GM18519 (cell line): ENCODE measurements around the gene MAGEA12.
"Not testable (repeated sequence)": the region's sequence is repeated elsewhere in the genome, so short reads cannot be mapped to it uniquely, and the experiment has no call there.

Experiments
- ATAC-seq: cut with Tn5 transposase; IDR thresholded peaks from one replicate; pipeline ENCODE4 v1.9.1; 2021; ENCODE audit warnings: mild to moderate bottlenecking, moderate library complexity; ENCODE audit not compliant: unreplicated experiment, low FRiP score

The MAGEA12 gene, protein sequence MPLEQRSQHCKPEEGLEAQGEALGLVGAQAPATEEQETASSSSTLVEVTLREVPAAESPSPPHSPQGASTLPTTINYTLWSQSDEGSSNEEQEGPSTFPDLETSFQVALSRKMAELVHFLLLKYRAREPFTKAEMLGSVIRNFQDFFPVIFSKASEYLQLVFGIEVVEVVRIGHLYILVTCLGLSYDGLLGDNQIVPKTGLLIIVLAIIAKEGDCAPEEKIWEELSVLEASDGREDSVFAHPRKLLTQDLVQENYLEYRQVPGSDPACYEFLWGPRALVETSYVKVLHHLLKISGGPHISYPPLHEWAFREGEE

DNA sequence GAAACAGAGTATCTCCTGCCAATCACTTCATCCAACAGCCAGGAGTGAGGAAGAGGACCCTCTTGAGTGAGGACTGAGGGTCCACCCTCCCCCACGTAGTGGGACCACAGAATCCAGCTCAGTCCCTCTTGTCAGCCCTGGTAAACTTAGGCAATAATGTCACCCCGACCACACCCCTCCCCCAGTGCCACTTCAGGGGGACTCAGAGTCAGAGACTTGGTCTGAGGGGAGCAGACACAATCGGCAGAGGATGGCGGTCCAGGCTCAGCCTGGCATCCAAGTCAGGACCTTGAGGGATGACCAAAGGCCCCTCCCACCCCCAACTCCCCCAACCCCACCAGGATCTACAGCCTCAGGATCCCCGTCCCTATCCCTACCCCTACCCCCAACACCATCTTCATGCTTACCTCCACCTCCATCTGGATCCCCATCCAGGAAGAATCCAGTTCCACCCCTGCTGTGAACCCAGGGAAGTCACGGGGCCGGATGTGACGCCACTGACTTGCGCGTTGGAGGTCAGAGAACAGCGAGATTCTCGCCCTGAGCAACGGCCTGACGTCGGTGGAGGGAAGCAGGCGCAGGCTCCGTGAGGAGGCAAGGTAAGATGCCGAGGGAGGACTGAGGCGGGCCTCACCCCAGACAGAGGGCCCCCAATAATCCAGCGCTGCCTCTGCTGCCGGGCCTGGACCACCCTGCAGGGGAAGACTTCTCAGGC, at the start of gene MAGEA12, which contains the start of gene CSAG1:
TSS of gene MAGEA12 (plus strand) at position 497 of the 715 bp plus-strand sequence. CDS start 2,405 bp downstream, outside the sequence.
TSS of gene CSAG1 (minus strand) at position 461 of the 715 bp plus-strand sequence. CDS start 1,261 bp downstream, outside the sequence.
- ATAC-seq, result no peak

DNA sequence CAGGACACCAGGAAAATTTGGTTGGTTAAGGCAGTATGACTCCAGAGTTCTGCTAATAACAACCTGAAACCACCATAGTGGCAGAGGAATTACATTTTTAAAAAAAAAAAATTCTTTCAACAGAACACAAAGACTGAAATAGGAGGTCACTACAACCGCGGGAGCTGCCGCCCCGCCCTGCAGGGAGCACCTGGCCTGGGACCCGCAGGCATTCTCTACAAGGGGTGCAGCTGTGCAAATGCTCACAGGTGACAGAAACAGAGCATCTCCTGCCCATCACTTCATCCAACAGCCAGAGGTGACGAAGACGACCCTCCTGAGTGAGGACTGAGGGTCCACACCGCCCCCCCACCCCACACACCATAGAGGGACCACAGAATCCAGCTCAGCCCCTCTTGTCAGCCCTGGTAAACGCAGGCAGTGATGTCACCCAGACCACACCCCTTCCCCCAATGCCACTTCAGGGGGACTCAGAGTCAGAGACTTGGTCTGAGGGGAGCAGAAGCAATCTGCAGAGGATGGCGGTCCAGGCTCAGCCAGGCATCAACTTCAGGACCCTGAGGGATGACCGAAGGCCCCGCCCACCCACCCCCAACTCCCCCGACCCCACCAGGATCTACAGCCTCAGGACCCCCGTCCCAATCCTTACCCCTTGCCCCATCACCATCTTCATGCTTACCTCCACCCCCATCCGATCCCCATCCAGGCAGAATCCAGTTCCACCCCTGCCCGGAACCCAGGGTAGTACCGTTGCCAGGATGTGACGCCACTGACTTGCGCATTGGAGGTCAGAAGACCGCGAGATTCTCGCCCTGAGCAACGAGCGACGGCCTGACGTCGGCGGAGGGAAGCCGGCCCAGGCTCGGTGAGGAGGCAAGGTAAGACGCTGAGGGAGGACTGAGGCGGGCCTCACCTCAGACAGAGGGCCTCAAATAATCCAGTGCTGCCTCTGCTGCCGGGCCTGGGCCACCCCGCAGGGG, 35.3 kb upstream of the MAGEA12 start, which contains the start of gene MAGEA3:
TSS of gene MAGEA3 (plus strand) at position 843 of the 980 bp plus-strand sequence. CDS start 2,039 bp downstream, outside the sequence.
- not testable (repeated sequence) for ATAC-seq

DNA sequence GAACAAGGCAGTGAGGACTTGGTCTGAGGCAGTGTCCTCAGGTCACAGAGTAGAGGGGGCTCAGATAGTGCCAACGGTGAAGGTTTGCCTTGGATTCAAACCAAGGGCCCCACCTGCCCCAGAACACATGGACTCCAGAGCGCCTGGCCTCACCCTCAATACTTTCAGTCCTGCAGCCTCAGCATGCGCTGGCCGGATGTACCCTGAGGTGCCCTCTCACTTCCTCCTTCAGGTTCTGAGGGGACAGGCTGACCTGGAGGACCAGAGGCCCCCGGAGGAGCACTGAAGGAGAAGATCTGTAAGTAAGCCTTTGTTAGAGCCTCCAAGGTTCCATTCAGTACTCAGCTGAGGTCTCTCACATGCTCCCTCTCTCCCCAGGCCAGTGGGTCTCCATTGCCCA, 33.2 kb upstream of the MAGEA12 start:
- not testable (repeated sequence) for ATAC-seq

- ATAC-seq, result not testable (repeated sequence)
These were observed 27.1 kb upstream of the MAGEA12 start for GRCh38 chrX:152706500-152706899.

GRCh38 chrX:152709173-152709572, 24.4 kb upstream of the MAGEA12 start, which contains the start of gene CSAG2:
Gene CSAG2 (minus strand): TSS chrX:152709273. CDS start chrX:152709112, 161 bp downstream.
- not testable (repeated sequence) for ATAC-seq

DNA sequence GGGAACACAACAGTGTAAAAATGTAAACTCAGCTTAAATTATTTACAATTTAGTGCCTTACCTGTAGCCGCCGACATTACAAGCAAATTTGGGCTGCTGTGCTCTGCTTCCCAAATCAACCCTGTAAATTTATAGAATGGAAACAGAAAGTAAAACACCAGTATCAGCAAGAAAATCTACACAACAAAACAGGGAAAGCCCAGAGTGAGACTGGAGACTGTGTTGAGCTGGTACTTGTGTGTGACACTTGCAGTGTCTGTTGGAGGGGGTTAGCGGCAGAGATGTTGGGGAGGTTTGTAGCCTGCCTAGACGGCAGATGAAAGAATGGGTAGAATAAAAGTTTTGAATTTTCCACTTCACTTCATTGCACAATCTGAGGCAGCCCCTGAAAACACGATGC, 20.4 kb upstream of the MAGEA12 start:
- not testable (repeated sequence) for ATAC-seq

DNA sequence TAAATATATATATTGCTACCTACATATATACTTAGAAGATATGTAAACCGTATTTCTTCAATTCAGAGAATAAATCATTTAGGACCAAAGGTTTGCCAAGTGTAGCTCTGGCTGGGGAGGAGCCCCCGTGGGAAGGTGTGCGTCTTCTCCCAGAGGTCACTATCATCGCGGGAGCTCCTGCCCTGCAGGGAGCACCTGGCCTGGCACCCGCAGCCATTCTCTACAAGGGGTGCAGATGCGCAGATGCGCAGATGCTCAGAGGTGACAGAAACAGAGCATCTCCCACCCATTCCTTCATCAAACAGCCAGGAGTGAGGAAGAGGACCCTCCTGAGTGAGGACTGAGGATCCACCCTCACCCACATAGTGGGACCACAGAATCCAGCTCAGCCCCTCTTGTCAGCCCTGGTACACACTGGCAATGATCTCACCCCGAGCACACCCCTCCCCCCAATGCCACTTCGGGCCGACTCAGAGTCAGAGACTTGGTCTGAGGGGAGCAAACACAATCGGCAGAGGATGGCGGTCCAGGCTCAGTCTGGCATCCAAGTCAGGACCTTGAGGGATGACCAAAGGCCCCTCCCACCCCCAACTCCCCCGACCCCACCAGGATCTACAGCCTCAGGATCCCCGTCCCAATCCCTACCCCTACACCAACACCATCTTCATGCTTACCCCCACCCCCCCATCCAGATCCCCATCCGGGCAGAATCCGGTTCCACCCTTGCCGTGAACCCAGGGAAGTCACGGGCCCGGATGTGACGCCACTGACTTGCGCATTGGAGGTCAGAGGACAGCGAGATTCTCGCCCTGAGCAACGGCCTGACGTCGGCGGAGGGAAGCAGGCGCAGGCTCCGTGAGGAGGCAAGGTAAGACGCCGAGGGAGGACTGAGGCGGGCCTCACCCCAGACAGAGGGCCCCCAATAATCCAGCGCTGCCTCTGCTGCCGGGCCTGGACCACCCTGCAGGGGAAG, 19.5 kb upstream of the MAGEA12 start, which contains the start of gene MAGEA2B:
TSS of gene MAGEA2B (plus strand) at position 814 of the 973 bp plus-strand sequence. CDS start 2,479 bp downstream, outside the sequence.
- ATAC-seq, result not testable (repeated sequence)

DNA sequence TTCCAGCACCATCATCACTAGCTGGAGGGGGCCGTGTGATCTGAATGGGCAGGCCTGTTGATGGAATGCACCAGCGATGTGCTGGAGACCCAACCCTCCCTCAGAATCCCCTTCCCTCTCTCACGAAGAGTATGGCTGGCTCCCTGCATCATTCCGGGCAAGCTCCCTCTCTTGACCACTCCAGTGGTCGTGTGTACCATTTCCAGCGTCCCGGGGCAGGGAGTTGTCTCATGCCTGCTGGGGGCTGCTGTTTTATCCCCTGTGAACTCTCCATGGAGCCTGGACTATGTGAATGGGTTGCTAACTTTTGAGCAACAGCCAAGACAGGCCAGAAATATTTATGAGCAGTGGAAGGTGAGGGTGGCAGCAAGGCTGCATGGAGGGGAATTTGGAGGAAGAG, 8.1 kb upstream of the MAGEA12 start:
- no peak for ATAC-seq

- not testable (repeated sequence) for ATAC-seq
These were observed 744 bp downstream of the MAGEA12 start for GRCh38 chrX:152734143-152734858.

DNA sequence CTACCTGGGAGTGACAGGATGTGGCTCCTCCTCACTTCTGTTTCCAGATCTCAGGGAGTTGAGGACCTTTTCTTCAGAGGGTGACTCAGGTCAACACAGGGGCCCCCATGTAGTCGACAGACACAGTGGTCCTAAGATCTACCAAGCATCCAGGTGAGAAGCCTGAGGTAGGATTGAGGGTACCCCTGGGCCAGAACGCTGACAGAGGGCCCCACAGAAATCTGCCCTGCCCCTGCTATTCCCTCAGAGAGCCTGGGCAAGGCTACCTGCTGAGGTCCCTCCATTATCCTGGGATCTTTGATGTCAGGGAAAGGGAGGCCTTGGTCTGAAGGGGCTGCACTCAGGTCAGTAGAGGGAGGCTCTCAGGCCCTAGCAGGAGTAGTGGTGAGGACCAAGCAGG, 1.5 kb downstream of the MAGEA12 start:
- no peak for ATAC-seq

- no peak for ATAC-seq
These were observed 2.4 kb downstream of the MAGEA12 start for GRCh38 chrX:152735860-152736511.

DNA sequence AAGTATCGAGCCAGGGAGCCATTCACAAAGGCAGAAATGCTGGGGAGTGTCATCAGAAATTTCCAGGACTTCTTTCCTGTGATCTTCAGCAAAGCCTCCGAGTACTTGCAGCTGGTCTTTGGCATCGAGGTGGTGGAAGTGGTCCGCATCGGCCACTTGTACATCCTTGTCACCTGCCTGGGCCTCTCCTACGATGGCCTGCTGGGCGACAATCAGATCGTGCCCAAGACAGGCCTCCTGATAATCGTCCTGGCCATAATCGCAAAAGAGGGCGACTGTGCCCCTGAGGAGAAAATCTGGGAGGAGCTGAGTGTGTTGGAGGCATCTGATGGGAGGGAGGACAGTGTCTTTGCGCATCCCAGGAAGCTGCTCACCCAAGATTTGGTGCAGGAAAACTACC, 3.0 kb downstream of the MAGEA12 start:
- ATAC-seq, result not testable (repeated sequence)

GRCh38 chrX:152738560-152738959, 5.0 kb downstream of the MAGEA12 start:
- ATAC-seq, result no peak

DNA sequence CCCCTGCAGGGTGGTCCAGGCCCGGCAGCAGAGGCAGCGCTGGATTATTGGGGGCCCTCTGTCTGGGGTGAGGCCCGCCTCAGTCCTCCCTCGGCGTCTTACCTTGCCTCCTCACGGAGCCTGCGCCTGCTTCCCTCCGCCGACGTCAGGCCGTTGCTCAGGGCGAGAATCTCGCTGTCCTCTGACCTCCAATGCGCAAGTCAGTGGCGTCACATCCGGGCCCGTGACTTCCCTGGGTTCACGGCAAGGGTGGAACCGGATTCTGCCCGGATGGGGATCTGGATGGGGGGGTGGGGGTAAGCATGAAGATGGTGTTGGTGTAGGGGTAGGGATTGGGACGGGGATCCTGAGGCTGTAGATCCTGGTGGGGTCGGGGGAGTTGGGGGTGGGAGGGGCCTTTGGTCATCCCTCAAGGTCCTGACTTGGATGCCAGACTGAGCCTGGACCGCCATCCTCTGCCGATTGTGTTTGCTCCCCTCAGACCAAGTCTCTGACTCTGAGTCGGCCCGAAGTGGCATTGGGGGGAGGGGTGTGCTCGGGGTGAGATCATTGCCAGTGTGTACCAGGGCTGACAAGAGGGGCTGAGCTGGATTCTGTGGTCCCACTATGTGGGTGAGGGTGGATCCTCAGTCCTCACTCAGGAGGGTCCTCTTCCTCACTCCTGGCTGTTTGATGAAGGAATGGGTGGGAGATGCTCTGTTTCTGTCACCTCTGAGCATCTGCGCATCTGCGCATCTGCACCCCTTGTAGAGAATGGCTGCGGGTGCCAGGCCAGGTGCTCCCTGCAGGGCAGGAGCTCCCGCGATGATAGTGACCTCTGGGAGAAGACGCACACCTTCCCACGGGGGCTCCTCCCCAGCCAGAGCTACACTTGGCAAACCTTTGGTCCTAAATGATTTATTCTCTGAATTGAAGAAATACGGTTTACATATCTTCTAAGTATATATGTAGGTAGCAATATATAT, 20.4 kb downstream of the MAGEA12 start, which contains the start of gene MAGEA2:
TSS of gene MAGEA2 (minus strand) at position 157 of the 965 bp plus-strand sequence. CDS start 2,479 bp downstream, outside the sequence.
- ATAC-seq, result not testable (repeated sequence)

- not testable (repeated sequence) for ATAC-seq
These were observed 21.3 kb downstream of the MAGEA12 start for GRCh38 chrX:152754871-152755270.

DNA sequence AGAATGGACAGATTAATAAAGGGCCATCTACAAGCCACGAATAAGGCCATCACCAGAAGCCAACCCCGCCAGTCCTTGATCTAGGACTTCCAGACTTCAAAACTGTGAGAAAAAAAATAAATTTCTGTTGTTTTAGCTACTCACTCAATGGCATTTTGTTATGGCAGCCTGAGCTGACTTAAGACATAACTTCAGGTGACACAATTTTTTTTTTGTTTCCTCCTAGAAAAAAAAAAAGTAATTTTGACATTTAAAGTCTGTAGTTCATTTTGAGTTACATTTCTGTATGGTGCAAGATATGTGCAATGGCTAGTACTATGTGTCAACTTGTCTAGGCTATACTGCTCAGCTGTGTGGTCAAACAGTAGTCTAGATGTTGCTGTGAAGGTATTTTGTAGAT, 25.4 kb downstream of the MAGEA12 start, which contains the start of gene CSAG3:
TSS of gene CSAG3 (plus strand) at position 301 of the 400 bp plus-strand sequence.
- not testable (repeated sequence) for ATAC-seq
